Spleen (tissue), 7 donors: ENCODE results near the gene TRIM40.

Experiments
- POLR2A ChIP-seq, 3 donors: fragments of 450-650 bp; IDR thresholded peaks; one replicate each; pipeline ENCODE4 v1.5.1; 2017; ENCODE audit warnings: antibody characterized with exemption in 3 of 3, mild to moderate bottlenecking in 1 of 3
- POLR2AphosphoS5 ChIP-seq, 3 donors: sonication (generic); formaldehyde crosslinking; IDR thresholded peaks; one replicate each; pipeline ENCODE4 v1.5.1; 2017; ENCODE audit warnings: antibody characterized with exemption in 3 of 3
- TF ChIP-seq, protein P1 (sequence below), 11 experiments: fragments of 200-600 bp in 7 of 11; fragments of 450-650 bp in 4 of 11; sonication (generic) in 4 of 11; IDR thresholded peaks in 8 of 11; conservative IDR thresholded peaks in 3 of 11; 1 replicate in 7 of 11; 2 replicates in 4 of 11; pipeline versions ENCODE4 v1.4.0 to v1.8.0; 2016 to 2021; ENCODE audit warnings: antibody characterized with exemption in 11 of 11, inconsistent platforms in 4 of 11, mild to moderate bottlenecking in 1 of 11
- donor health status: DM: no; HTN: no; CAD: no; lungs with moderate emphysema.
- donor health status: DM: no; HTN: no; CAD: no.
- donor health status: DM: no; HTN: no; CAD: no.

DNA sequence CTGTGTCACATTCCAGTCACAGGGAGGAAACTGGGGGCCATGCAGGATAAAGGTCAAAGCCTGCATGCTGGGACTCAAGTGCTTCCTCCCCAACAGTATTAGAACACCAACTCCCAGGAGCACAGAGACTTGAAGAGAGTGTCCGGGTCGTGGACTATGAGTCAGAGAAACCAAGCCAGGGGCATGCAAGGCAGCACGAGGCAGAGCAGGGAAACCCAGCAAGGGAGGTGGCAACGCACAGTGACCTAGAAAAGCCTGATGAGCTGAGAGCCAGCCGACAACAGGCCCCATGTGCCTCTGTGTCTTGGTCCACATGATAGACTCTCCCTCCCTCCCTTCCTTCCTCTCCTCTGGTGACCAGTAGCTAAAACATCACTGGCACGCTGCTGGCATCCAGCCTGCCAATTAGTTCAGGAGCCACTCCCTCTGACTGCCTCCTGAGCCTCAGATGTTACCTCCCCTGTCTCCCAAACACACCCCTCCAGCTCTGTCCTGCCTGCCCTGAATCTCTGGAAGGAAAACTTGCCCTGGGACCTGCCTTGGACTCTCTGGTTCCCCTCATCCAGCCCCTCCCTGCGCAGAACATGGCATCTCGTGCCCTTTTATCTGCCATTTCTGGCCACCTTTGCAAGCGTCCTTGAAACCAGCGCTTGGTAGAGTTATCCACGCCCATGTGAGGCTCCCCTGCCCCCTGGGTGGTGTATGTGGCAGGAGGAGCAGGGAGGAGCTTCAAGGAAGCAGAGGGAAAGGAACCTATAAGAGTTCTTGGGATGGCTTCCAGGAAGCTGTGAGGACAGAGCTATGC is 44.2 kb upstream of the TRIM40 start:
- TF ChIP-seq, protein P1, sequence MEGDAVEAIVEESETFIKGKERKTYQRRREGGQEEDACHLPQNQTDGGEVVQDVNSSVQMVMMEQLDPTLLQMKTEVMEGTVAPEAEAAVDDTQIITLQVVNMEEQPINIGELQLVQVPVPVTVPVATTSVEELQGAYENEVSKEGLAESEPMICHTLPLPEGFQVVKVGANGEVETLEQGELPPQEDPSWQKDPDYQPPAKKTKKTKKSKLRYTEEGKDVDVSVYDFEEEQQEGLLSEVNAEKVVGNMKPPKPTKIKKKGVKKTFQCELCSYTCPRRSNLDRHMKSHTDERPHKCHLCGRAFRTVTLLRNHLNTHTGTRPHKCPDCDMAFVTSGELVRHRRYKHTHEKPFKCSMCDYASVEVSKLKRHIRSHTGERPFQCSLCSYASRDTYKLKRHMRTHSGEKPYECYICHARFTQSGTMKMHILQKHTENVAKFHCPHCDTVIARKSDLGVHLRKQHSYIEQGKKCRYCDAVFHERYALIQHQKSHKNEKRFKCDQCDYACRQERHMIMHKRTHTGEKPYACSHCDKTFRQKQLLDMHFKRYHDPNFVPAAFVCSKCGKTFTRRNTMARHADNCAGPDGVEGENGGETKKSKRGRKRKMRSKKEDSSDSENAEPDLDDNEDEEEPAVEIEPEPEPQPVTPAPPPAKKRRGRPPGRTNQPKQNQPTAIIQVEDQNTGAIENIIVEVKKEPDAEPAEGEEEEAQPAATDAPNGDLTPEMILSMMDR (IDR thresholded peaks at IDR 0.05 in 8 of 11, conservative IDR thresholded peaks at IDR 0.05 in 3 of 11), result no peak
- no peak for TF ChIP-seq POLR2A (IDR thresholded peaks at IDR 0.05)
- TF ChIP-seq POLR2AphosphoS5 (IDR thresholded peaks at IDR 0.05), result no peak
